Putamen (tissue), 1 donor: Measurements from ENCODE around the gene FAM83D.
A peak's percentile ranks its signal among the peaks of the same experiment; 100 is the strongest.
"Not testable (repeated sequence)": the region's sequence is repeated elsewhere in the genome, so short reads cannot be mapped to it uniquely, and the experiment has no call there.

ENCODE experiments used
- DNase-seq: peaks from one replicate; pipeline ENCODE4 v3.0.0-alpha.2; 2016; ENCODE audit warnings: low spot score

The FAM83D gene

DNA sequence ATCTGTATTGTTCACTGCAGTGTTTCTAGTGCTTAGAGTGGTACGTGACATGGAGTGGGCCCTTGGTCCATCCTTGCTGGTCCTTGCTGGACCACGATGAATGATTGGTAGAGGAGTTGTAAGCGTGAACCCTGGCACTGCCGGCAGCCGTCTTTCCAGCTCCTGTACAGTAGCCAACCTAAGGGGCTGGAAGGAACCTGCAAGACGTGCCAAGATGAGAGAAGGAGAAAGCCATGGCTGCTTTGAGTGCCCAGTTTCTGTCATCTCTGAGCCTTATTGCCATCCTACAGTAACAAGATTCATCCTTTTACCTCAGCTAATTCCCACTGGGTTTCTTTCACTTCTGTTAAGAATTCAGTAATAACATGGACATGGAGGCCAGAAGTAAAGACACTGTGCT is 41.9 kb downstream of the FAM83D start:
- DNase-seq = no peak

- DNase-seq = no peak
These were observed 43.5 kb downstream of the FAM83D start for GRCh38 chr20:38969708-38970107.

- DNase-seq = no peak
These were observed 44.1 kb downstream of the FAM83D start for GRCh38 chr20:38970302-38970701.

GRCh38 chr20:38973107-38973506 is 46.9 kb downstream of the FAM83D start:
- DNase-seq = no peak

DNA sequence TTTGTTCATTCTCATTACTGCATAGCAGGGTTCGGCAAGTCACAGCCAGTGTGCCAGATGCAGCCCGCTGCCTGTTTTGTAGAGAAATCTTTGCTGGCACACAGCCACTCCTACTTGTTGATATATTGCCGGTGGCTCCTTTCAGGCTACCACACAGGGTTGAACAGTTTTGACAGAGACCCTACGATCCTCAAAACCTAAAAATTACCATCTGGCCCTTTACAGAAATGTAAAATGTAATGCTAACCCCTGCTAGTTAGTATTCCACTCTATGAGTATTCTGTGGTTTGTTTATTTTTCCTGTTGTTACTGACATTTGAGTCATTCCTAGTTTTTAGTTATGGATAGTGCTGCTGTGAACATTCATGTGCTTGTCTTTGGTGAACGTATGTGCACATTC is 47.4 kb downstream of the FAM83D start:
- no peak for DNase-seq

DNA sequence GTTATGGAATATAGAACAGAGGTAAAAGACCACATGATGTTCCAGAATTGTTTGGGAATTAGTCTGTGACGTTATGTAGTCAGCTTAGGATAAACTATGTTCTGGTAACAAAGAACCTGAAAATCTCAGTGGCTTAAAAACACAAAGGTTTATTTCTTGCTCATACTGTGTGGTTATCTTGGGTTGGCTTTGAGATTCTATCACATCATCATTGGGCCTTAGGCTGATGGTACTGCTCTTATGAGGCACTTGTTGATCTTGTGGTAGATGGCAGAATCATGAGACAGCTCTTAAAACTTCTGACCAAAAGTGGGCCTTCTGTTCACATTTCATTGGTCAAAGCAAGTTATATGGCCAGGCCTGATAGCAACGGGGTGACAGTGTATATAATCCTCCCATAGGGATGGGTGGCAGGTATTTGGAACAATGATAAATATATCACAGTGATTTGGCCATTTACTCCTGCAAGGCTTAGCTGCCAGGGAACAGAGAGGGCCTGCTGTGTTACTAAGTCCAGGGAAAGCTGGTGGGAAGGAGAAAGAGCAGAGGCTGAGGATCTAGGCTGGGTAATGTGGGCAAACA is 49.4 kb downstream of the FAM83D start:
- DNase-seq = no peak

DNA sequence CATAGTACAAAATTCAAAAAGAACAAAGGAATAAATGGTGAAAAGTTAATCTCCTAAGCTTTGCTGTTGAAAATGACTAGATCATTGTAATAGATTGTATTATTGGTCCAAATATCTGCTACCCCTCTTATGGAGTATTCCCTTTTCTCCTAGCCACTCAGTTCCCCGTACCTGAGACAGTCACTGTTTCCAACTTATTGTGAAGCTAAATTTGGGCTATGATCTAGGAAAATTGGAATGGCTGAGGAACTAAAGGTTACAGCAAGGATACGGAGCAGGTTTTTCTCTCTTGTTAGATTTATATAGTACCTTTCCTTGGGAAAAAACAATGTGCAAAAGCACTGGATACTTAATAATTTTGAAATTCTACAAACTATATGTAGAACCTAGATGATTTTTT is 53.2 kb downstream of the FAM83D start:
- no peak for DNase-seq

DNA sequence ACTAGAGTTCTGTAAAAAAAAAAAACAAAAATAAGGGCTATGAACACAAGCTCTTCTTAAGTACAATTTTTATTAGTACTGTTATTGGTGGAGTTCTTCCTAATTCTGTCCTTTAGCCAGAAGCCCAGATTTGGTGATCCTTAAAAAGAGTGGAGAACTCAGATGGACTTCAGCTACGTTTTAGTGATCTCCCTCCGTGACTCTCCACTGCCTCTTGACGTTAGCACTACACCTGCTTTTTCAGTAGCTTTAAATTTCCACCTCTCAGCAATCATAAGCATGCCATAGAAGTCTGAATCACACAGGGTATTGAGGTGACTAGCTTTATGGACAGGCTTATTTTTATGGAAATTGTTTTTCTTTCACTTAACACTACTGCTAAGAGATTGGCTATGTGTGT is 53.6 kb downstream of the FAM83D start:
- no peak for DNase-seq

DNA sequence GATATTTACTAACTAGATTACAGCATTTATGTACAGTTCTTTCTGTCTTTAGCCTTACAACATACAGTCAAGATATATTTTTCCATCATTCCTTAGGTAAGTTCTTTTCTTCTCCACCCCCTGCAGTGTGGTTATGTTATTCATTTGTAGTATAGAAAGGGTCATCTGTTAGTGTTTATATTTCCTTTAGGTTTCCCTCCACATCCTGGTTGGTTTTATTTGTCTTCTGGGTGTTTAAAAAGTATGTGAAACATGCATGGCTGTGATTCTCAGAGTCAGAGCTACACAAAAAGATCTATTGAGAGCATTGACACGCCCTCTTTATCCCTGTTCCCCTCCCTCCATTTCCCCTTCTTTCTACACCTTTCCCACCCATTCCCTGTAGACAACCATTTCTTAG is 56.1 kb downstream of the FAM83D start:
- no peak for DNase-seq

DNA sequence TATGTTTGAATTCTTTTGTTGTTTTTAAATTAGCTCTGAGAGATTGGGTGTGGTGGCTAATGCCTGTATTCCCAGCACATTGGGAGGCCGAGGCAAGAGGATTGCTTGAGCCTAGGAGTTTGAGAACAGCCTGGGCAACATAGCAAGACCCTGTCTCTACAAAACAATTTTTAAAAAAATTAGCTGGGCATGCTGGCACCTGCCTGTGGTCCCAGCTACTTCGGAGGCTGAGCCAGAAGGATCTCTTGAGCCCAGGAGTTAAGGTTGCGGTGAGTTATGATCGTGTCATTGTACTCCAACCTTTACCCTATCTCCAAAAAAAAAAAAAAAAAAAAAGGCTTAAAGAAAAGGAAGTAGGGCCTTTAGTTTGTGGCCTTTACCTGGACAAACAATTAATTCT is 58.8 kb downstream of the FAM83D start:
- no peak for DNase-seq

GRCh38 chr20:38985603-38986170 is 59.5 kb downstream of the FAM83D start:
- DNase-seq = peak; percentile 28

DNA sequence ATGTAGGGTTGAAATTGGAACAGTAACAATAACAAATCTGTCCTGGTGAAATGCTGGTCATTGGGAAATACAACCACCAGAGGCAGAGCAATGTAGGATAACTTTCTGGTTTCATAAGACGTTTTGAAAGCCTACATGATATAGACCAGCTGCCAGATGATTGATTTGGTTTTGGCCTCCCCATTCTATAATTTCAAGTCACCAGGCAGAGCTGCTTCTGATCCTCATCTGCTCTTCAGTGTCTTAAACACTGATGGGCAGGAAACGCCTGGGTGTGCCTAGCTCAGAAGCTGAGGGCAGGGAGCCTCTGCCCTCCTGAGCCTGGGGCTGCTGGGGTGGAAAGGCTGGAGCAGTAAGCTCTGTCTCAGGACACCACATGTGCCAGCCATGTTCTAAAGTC is 60.4 kb downstream of the FAM83D start:
- no peak for DNase-seq

- DNase-seq = no peak
These were observed 61.6 kb downstream of the FAM83D start for GRCh38 chr20:38987777-38988176.

DNA sequence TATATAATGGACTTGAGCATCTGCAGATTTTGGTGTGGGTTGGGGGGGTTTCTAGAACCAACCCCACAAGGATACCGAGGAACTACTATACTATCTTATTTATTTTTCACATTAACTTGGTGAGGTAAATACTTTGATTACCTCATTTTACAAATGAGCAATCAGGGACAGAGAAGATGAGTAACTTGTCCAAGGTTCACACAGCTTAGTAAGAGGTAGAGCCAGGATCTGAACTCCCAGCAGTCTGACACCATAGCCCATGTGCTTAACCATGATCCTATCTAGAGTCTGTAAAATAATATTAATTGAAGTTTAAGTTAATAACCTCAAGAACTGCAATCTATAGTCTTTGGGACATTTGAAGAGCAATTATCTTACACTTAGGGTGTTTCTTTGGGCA is 64.5 kb downstream of the FAM83D start:
- no peak for DNase-seq

GRCh38 chr20:38991814-38992704 is 65.8 kb downstream of the FAM83D start:
- DNase-seq = no peak

GRCh38 chr20:38995536-38996044 is 69.4 kb downstream of the FAM83D start:
- no peak for DNase-seq

GRCh38 chr20:38996866-38997265 is 70.6 kb downstream of the FAM83D start:
- not testable (repeated sequence) for DNase-seq

GRCh38 chr20:38997622-38998021 is 71.4 kb downstream of the FAM83D start:
- no peak for DNase-seq

GRCh38 chr20:38999217-38999616 is 73.0 kb downstream of the FAM83D start:
- no peak for DNase-seq

GRCh38 chr20:38999965-39000910 is 74.0 kb downstream of the FAM83D start:
- DNase-seq = no peak
